PC-3 (cell line): ENCODE data around the gene SNTB2.

ENCODE experiments used
- EZH2 ChIP-seq: fragments of 300-600 bp; sonication (generic); IDR thresholded peaks from one replicate; pipeline ENCODE4 v1.6.1; 2017; ENCODE audit warnings: antibody characterized with exemption, mild to moderate bottlenecking, low read length; ENCODE audit not compliant: unreplicated experiment
- TF ChIP-seq, protein P1 (sequence below): fragments of 300-600 bp; sonication (generic); conservative IDR thresholded peaks from 2 replicates; pipeline ENCODE4 v1.5.1; 2017; ENCODE audit warnings: antibody characterized with exemption, low read depth, mild to moderate bottlenecking, low read length

DNA sequence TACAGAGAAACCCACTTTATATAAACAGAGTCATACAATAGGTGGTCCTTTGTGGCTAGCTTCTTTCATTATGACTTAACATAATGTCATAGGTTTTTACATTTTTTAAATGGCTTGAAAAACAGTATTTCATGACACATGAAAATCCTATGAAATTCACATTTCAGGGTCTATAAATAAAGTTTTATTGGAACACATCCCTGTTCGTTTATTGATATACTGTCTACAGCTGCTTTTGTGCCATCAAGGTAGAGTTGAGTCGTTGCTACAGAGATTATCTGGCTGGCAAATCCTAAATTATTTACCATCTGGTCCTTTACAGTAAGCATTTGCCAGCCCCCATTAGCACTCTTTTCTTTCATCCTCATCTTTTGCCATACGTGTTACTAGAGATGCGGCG lies 126.5 kb downstream of the SNTB2 start:
- TF ChIP-seq, protein P1, sequence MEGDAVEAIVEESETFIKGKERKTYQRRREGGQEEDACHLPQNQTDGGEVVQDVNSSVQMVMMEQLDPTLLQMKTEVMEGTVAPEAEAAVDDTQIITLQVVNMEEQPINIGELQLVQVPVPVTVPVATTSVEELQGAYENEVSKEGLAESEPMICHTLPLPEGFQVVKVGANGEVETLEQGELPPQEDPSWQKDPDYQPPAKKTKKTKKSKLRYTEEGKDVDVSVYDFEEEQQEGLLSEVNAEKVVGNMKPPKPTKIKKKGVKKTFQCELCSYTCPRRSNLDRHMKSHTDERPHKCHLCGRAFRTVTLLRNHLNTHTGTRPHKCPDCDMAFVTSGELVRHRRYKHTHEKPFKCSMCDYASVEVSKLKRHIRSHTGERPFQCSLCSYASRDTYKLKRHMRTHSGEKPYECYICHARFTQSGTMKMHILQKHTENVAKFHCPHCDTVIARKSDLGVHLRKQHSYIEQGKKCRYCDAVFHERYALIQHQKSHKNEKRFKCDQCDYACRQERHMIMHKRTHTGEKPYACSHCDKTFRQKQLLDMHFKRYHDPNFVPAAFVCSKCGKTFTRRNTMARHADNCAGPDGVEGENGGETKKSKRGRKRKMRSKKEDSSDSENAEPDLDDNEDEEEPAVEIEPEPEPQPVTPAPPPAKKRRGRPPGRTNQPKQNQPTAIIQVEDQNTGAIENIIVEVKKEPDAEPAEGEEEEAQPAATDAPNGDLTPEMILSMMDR = no peak
- TF ChIP-seq EZH2 = no peak
